Mesothelial cell of epicardium (in vitro differentiated cells): ENCODE results near the gene SGCG. TPM values are rescaled to one million over a fixed set of nuclear protein-coding genes. Genes with fewer than 3 reads are reported as not detected.

Experiments used
- DNase-seq, 2 experiments: peaks; one replicate each; pipeline ENCODE4 v3.0.0; 2021; ENCODE audit warnings: low spot score in 2 of 2; ENCODE audit not compliant: unreplicated experiment in 2 of 2
- H3K27ac Mint-ChIP-seq: 2 replicates; pipeline ENCODE4 v1.8.0; 2021; ENCODE audit warnings: mixed read lengths
- H3K27me3 Mint-ChIP-seq: 2 replicates; pipeline ENCODE4 v1.8.0; 2021; ENCODE audit warnings: low read depth, mixed read lengths
- H3K36me3 Mint-ChIP-seq: 2 replicates; pipeline ENCODE4 v1.8.0; 2021; ENCODE audit warnings: mixed read lengths
- H3K4me1 Mint-ChIP-seq: 2 replicates; pipeline ENCODE4 v1.8.0; 2021; ENCODE audit warnings: mixed read lengths
- H3K4me3 Mint-ChIP-seq: 2 replicates; pipeline ENCODE4 v1.8.0; 2021; ENCODE audit warnings: mild to moderate bottlenecking, moderate library complexity, mixed read lengths
- H3K9me3 Mint-ChIP-seq: 2 replicates; pipeline ENCODE4 v1.8.0; 2021; ENCODE audit warnings: mixed read lengths
- total RNA-seq: library from RNA; stranded (reverse); gene quantifications from 3 replicates; pipeline ENCODE4 v1.2.1, GENCODE V29; 2021
- TF ChIP-seq, protein P1 (sequence below): fragments of 200-600 bp; sonication (generic); IDR thresholded peaks from one replicate; pipeline ENCODE4 v1.5.0; 2021; ENCODE audit warnings: antibody characterized with exemption; ENCODE audit not compliant: unreplicated experiment

SGCG gene
- total RNA-seq, 1 donor from 2014 or later = 12.9 TPM

DNA sequence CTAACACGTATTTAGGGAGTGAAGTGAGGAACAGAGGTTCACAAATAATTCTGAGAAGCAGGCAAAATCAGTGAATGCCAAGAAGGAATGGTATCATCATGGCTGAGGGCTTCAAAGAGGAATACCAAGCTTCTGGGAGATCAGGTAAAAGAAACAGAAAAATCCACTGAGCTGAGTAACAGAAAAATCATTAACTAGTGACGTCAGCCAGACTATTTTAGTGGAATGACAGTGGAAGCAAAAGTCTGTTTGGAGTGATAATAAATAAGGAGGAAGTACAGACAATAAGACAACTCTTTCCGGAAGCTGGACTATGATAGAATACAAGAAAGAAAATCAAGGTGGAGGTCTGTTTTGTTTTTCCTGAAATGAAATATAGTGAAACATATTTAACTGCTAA lies 169.2 kb downstream of the SGCG start:
- H3K4me1 Mint-ChIP-seq = peaks cover 3% of the 10 kb centered on the region
- TF ChIP-seq, protein P1, sequence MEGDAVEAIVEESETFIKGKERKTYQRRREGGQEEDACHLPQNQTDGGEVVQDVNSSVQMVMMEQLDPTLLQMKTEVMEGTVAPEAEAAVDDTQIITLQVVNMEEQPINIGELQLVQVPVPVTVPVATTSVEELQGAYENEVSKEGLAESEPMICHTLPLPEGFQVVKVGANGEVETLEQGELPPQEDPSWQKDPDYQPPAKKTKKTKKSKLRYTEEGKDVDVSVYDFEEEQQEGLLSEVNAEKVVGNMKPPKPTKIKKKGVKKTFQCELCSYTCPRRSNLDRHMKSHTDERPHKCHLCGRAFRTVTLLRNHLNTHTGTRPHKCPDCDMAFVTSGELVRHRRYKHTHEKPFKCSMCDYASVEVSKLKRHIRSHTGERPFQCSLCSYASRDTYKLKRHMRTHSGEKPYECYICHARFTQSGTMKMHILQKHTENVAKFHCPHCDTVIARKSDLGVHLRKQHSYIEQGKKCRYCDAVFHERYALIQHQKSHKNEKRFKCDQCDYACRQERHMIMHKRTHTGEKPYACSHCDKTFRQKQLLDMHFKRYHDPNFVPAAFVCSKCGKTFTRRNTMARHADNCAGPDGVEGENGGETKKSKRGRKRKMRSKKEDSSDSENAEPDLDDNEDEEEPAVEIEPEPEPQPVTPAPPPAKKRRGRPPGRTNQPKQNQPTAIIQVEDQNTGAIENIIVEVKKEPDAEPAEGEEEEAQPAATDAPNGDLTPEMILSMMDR = no peak
- DNase-seq = no peak
- H3K27me3 Mint-ChIP-seq = no peaks in the 10 kb centered on the region
- no peak overlapping the region for H3K4me3 Mint-ChIP-seq
- H3K9me3 Mint-ChIP-seq = no peaks in the 10 kb centered on the region
- peaks cover 50% of the 10 kb centered on the region for H3K36me3 Mint-ChIP-seq
- H3K27ac Mint-ChIP-seq = no peak overlapping the region

DNA sequence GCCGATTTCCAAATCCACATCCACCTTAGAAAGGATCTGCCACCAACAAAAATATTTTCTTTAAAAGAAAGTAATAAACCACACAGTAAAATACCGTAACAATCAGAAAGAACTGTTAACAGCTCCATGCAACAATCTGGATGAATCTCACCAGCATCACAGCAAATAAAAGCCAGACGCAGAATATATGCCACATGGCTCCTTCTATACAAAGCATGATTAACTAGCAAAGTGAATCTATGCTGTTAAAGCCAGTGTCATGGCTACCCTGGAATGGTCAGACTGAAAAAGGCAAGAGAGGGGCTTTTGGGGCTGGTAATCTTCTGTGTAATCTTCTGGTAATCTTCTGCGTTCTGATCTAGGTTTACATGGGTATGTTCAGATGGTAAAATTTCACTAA lies 171.4 kb downstream of the SGCG start:
- H3K27ac Mint-ChIP-seq = no peak overlapping the region
- no peak overlapping the region for H3K4me3 Mint-ChIP-seq
- no peaks in the 10 kb centered on the region for H3K4me1 Mint-ChIP-seq
- TF ChIP-seq, protein P1 = no peak
- DNase-seq = no peak
- H3K9me3 Mint-ChIP-seq = no peaks in the 10 kb centered on the region
- H3K27me3 Mint-ChIP-seq = no peaks in the 10 kb centered on the region
- peaks cover 50% of the 10 kb centered on the region for H3K36me3 Mint-ChIP-seq

DNA sequence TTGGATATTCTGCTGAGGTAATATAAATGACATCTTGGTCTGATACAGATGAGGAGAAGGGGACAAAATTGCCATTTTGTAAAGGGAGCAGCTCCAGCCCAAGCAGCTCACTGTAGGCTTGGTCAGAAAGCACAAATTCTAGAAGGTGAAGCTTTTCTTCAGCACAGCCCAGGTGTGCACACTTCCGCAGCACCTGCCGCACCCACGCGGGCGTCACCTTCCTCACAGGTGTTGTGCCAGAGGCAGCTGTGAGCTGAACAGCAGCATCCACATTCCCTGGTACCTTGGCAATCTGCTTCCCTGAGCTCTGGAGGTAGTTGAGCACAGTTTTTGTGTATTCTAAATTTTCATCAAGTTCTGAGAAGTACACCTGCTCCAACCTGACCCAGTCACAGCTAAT lies 173.7 kb downstream of the SGCG start:
- Mint-ChIP-seq H3K36me3 (peaks cover 34% of the 10 kb centered on the region), H3K27me3 (no peaks in the 10 kb centered on the region), H3K27ac (no peak overlapping the region), H3K9me3 (no peaks in the 10 kb centered on the region), H3K4me1 (no peaks in the 10 kb centered on the region), H3K4me3 (no peak overlapping the region)
- TF ChIP-seq, protein P1 = no peak
- DNase-seq = no peak

DNA sequence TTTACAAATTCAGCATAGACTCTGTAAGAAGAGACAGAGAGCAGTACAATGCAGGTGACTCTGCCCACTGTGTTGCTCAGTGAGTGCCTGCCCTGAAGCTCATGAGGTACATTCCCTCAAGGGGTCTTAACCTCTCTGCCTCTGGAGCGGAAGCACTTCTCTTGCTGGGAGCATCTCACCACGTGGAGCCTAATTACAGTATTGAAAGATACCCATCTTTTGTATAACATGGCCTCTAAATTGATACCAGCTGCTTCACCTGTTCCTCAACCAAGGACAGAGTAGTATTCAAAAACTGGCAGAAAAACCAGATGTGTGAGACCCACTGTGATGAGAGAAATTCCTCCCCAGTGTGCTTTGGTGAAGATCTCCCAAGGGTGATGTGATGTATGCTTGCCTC lies 175.6 kb downstream of the SGCG start:
- no peak overlapping the region for H3K27ac Mint-ChIP-seq
- DNase-seq = no peak
- TF ChIP-seq, protein P1 = no peak
- no peak overlapping the region for H3K4me3 Mint-ChIP-seq
- H3K9me3 Mint-ChIP-seq = no peaks in the 10 kb centered on the region
- no peaks in the 10 kb centered on the region for H3K27me3 Mint-ChIP-seq
- peaks cover 24% of the 10 kb centered on the region for H3K36me3 Mint-ChIP-seq
- no peaks in the 10 kb centered on the region for H3K4me1 Mint-ChIP-seq

DNA sequence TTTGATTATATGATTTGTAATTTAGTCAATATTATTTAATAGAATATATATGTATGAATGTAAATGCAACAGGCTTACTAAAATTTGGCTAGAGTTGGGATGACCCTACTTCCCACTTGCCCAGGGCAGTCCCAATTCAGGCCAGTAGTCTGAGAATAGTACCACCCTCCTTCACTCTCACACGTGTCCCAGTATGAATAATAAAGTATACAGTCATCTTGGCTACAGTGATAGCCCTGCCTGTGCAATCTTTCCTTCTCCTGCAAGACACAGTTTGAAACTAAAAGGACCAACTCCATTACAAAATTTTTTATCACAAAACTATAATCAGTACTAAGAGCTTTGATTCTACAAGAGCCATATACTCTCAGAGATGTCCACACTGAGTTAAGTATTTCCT lies 176.6 kb downstream of the SGCG start:
- Mint-ChIP-seq H3K9me3 (no peaks in the 10 kb centered on the region), H3K36me3 (peaks cover 21% of the 10 kb centered on the region), H3K27me3 (no peaks in the 10 kb centered on the region), H3K4me1 (no peaks in the 10 kb centered on the region), H3K27ac (no peak overlapping the region), H3K4me3 (no peak overlapping the region)
- no peak for DNase-seq
- TF ChIP-seq, protein P1 = no peak

- DNase-seq = no peak
- peaks cover 31% of the 10 kb centered on the region for H3K36me3 Mint-ChIP-seq
- H3K27ac Mint-ChIP-seq = no peak overlapping the region
- no peaks in the 10 kb centered on the region for H3K4me1 Mint-ChIP-seq
- TF ChIP-seq, protein P1 = no peak
- no peak overlapping the region for H3K4me3 Mint-ChIP-seq
- no peaks in the 10 kb centered on the region for H3K27me3 Mint-ChIP-seq
- no peaks in the 10 kb centered on the region for H3K9me3 Mint-ChIP-seq
Observed at GRCh38 chr13:23359882-23360281, 179.1 kb downstream of the SGCG start.
